H9 (cell line): ENCODE measurements around the gene NKAIN4. TPM values are rescaled to one million over a fixed set of nuclear protein-coding genes. Genes with fewer than 3 reads are reported as not detected.

Experiments
- DNase-seq: peaks from one replicate; pipeline ENCODE4 v3.0.0-alpha.2; 2017
- H2AFZ ChIP-seq: one replicate; pipeline ENCODE4 v1.6.1; 2013; ENCODE audit warnings: mild to moderate bottlenecking, low read length, control low read depth, moderate library complexity
- H2AK5ac ChIP-seq: 2 replicates; pipeline ENCODE4 v1.6.1; 2013; ENCODE audit warnings: low read length, control low read depth, mixed read lengths; ENCODE audit not compliant: insufficient read length
- H2BK120ac ChIP-seq: one replicate; pipeline ENCODE4 v1.6.1; 2013; ENCODE audit warnings: low read depth, mild to moderate bottlenecking, low read length, control low read depth, inconsistent platforms; ENCODE audit not compliant: poor library complexity, severe bottlenecking
- H2BK12ac ChIP-seq: 2 replicates; pipeline ENCODE4 v1.6.1; 2013; ENCODE audit warnings: low read length, control low read depth, mixed read lengths, low read depth; ENCODE audit not compliant: insufficient read length
- H2BK15ac ChIP-seq: 2 replicates; pipeline ENCODE4 v1.6.1; 2013; ENCODE audit warnings: low read depth, low read length, control low read depth
- H2BK20ac ChIP-seq: one replicate; pipeline ENCODE4 v1.6.1; 2013; ENCODE audit warnings: low read depth, mild to moderate bottlenecking, low read length, control low read depth, inconsistent platforms; ENCODE audit not compliant: poor library complexity, severe bottlenecking
- H2BK5ac ChIP-seq: 2 replicates; pipeline ENCODE4 v1.6.1; 2013; ENCODE audit warnings: low read length, control low read depth, mixed read lengths; ENCODE audit not compliant: insufficient read length
- H3K14ac ChIP-seq: 2 replicates; pipeline ENCODE4 v1.6.1; 2013; ENCODE audit warnings: low read length, control low read depth; ENCODE audit not compliant: insufficient read depth
- H3K18ac ChIP-seq: 2 replicates; pipeline ENCODE4 v1.6.1; 2013; ENCODE audit warnings: low read depth, mild to moderate bottlenecking, mixed read lengths, low read length, control low read depth; ENCODE audit not compliant: insufficient read length
- H3K23ac ChIP-seq: 2 replicates; pipeline ENCODE4 v1.6.1; 2013; ENCODE audit warnings: low read length, control low read depth, mixed read lengths, low read depth; ENCODE audit not compliant: insufficient read length
- H3K23me2 ChIP-seq: 2 replicates; pipeline ENCODE4 v1.6.1; 2013; ENCODE audit warnings: low read depth, mild to moderate bottlenecking, mixed read lengths, low read length, control low read depth; ENCODE audit not compliant: insufficient read length, poor library complexity, severe bottlenecking
- H3K27ac ChIP-seq: 2 replicates; pipeline ENCODE4 v1.5.1; 2013; ENCODE audit warnings: low read length, control low read depth, mixed read lengths, low read depth; ENCODE audit not compliant: insufficient read length
- H3K27me3 ChIP-seq: 2 replicates; pipeline ENCODE4 v1.6.1; 2013; ENCODE audit warnings: low read length, control low read depth, inconsistent platforms; ENCODE audit not compliant: insufficient read depth
- H3K4ac ChIP-seq: 2 replicates; pipeline ENCODE4 v1.6.1; 2013; ENCODE audit warnings: low read depth, mild to moderate bottlenecking, control low read depth, inconsistent platforms, low read length, moderate library complexity
- H3K4me1 ChIP-seq: 2 replicates; pipeline ENCODE4 v1.6.1; 2013; ENCODE audit warnings: low read length, control low read depth, inconsistent platforms; ENCODE audit not compliant: insufficient read depth
- H3K4me2 ChIP-seq: 2 replicates; pipeline ENCODE4 v1.6.1; 2013; ENCODE audit warnings: low read length, control low read depth, mixed read lengths; ENCODE audit not compliant: insufficient read length, insufficient read depth
- H3K56ac ChIP-seq: 2 replicates; pipeline ENCODE4 v1.6.1; 2013; ENCODE audit warnings: low read depth, mild to moderate bottlenecking, mixed read lengths, low read length, control low read depth; ENCODE audit not compliant: insufficient read length
- H3K79me1 ChIP-seq: 2 replicates; pipeline ENCODE4 v1.6.1; 2013; ENCODE audit warnings: low read depth, mild to moderate bottlenecking, moderate library complexity, low read length, control low read depth, inconsistent platforms; ENCODE audit not compliant: insufficient read depth, poor library complexity, severe bottlenecking
- H3K79me2 ChIP-seq: 2 replicates; pipeline ENCODE4 v1.6.1; 2013; ENCODE audit warnings: low read length, control low read depth, inconsistent platforms; ENCODE audit not compliant: insufficient read depth
- H3K9ac ChIP-seq: 2 replicates; pipeline ENCODE4 v1.6.1; 2013; ENCODE audit warnings: low read length, control low read depth, mixed read lengths; ENCODE audit not compliant: insufficient read length; ENCODE audit errors: extremely low read depth
- H3K9me3 ChIP-seq: one replicate; pipeline ENCODE4 v1.6.1; 2013; ENCODE audit warnings: low read depth, low read length, inconsistent platforms; ENCODE audit not compliant: control insufficient read depth
- H3T11ph ChIP-seq: one replicate; pipeline ENCODE4 v1.6.1; 2013; ENCODE audit warnings: mild to moderate bottlenecking, low read length, control low read depth, inconsistent platforms
- H4K20me1 ChIP-seq: one replicate; pipeline ENCODE4 v1.6.1; 2013; ENCODE audit not compliant: control insufficient read depth, insufficient read length, insufficient read depth
- H4K5ac ChIP-seq: 2 replicates; pipeline ENCODE4 v1.6.1; 2013; ENCODE audit warnings: low read depth, mild to moderate bottlenecking, mixed read lengths, low read length, control low read depth; ENCODE audit not compliant: insufficient read length
- H4K8ac ChIP-seq: replicated peaks from 2 replicates; pipeline ENCODE4 v1.6.1; 2013; ENCODE audit warnings: low read length, control low read depth, mixed read lengths, low read depth; ENCODE audit not compliant: insufficient read length
- H4K91ac ChIP-seq: 2 replicates; pipeline ENCODE4 v1.6.1; 2013; ENCODE audit warnings: low read depth, mild to moderate bottlenecking, moderate library complexity, mixed read lengths, low read length, control low read depth; ENCODE audit not compliant: insufficient read length
- H3K27ac Mint-ChIP-seq, 3 experiments: 2 replicates in 2 of 3; 3 replicates in 1 of 3; pipeline ENCODE4 v1.8.0; 2020 to 2021; ENCODE audit warnings: mixed read lengths in 3 of 3, mild to moderate bottlenecking in 1 of 3, moderate library complexity in 1 of 3
- H3K27me3 Mint-ChIP-seq: 2 replicates; pipeline ENCODE4 v1.8.0; 2021; ENCODE audit warnings: low read depth, mild to moderate bottlenecking, moderate library complexity, mixed read lengths
- H3K36me3 Mint-ChIP-seq, 3 experiments: 2 replicates in 2 of 3; 3 replicates in 1 of 3; pipeline ENCODE4 v1.8.0; 2020 to 2021; ENCODE audit warnings: low read depth in 3 of 3, mixed read lengths in 3 of 3; ENCODE audit not compliant: insufficient read depth in 1 of 3
- H3K4me1 Mint-ChIP-seq, 2 experiments: 2 replicates each; pipeline ENCODE4 v1.8.0; 2020; ENCODE audit warnings: mixed read lengths in 2 of 2
- H3K4me3 Mint-ChIP-seq, 2 experiments: 2 replicates in 1 of 2; 3 replicates in 1 of 2; pipeline ENCODE4 v1.8.0; 2020 to 2021; ENCODE audit warnings: mild to moderate bottlenecking in 2 of 2, mixed read lengths in 2 of 2, moderate library complexity in 1 of 2
- H3K9me3 Mint-ChIP-seq, 2 experiments: 2 replicates in 1 of 2; 3 replicates in 1 of 2; pipeline ENCODE4 v1.8.0; 2020; ENCODE audit warnings: mild to moderate bottlenecking in 2 of 2, mixed read lengths in 2 of 2, moderate library complexity in 1 of 2
- CTCF ChIP-seq: fragments of 200-600 bp; sonication (generic); conservative IDR thresholded peaks from 3 replicates; pipeline ENCODE4 v1.8.0; 2021; ENCODE audit warnings: antibody characterized with exemption, mild to moderate bottlenecking
- WGBS: extraction: QIAGEN DNeasy Blood & Tissue Kit; methylation state at CpG from one replicate; pipeline ENCODE4 v1.1.7; 2013; ENCODE audit warnings: missing lambda C conversion rate, low lambda C conversion rate, mixed read lengths; ENCODE audit not compliant: insufficient read length; ENCODE audit errors: extremely low coverage; 5-methylcytosine and 5-hydroxymethylcytosine counted together
- total RNA-seq: library from RNA; stranded (reverse); gene quantifications from 2 replicates; pipeline ENCODE4 v1.2.1, GENCODE V29; 2021

Gene NKAIN4
- total RNA-seq, 1 experiment from 2014 or later = 20.9 TPM

GRCh38 chr20:63233061-63233344 is 21.3 kb downstream of the NKAIN4 start:
- no peaks in the 10 kb centered on the region for H4K20me1 ChIP-seq
- H2BK12ac ChIP-seq = no peak overlapping the region
- no peak overlapping the region for H2BK5ac ChIP-seq
- no peak overlapping the region for H2BK120ac ChIP-seq
- no peak overlapping the region for H3K14ac ChIP-seq
- no peak overlapping the region for H3K9ac ChIP-seq
- Mint-ChIP-seq H3K27me3 (peaks cover 17% of the 10 kb centered on the region), H3K27ac (no peak overlapping the region), H3K4me3 (no peak overlapping the region; a peak in 1 of 5 replicates), H3K4me1 (peaks cover 33 to 57% of the 10 kb centered on the region in 2 experiments), H3K9me3 (no peaks in the 10 kb centered on the region; a peak in 1 of 5 replicates), H3K36me3 (no peaks in the 10 kb centered on the region)
- no peak overlapping the region for H3K18ac ChIP-seq
- no peak overlapping the region for H4K91ac ChIP-seq
- H4K5ac ChIP-seq = no peak overlapping the region
- no peaks in the 10 kb centered on the region for H3K79me1 ChIP-seq
- no peak overlapping the region for H3K4me2 ChIP-seq
- H3K4me1 ChIP-seq = peaks cover 2% of the 10 kb centered on the region; the same call in 1 of the 2 replicates
- H2BK20ac ChIP-seq = no peak overlapping the region
- WGBS = no CpG with 5 or more reads among the region's 3 CpGs
- H3T11ph ChIP-seq = no peak overlapping the region
- no peak for TF ChIP-seq CTCF
- no peak overlapping the region for H4K8ac ChIP-seq
- no peak overlapping the region for H3K4ac ChIP-seq
- H3K23me2 ChIP-seq = no peaks in the 10 kb centered on the region
- H3K27me3 ChIP-seq = no peaks in the 10 kb centered on the region
- no peak overlapping the region for H3K23ac ChIP-seq
- no peak overlapping the region for H2AFZ ChIP-seq
- H3K27ac ChIP-seq = no peak overlapping the region
- H2BK15ac ChIP-seq = no peak overlapping the region
- H3K9me3 ChIP-seq = no peaks in the 10 kb centered on the region
- H3K79me2 ChIP-seq = no peaks in the 10 kb centered on the region
- H2AK5ac ChIP-seq = no peak overlapping the region
- no peak overlapping the region for H3K56ac ChIP-seq
- DNase-seq = no peak
